ENCODE data around the gene NES. TPM values are rescaled to one million over a fixed set of nuclear protein-coding genes. Genes with fewer than 3 reads are reported as not detected.

Gene NES
- total RNA-seq, 1 experiment from 2014 or later = 8.4 TPM

DNA sequence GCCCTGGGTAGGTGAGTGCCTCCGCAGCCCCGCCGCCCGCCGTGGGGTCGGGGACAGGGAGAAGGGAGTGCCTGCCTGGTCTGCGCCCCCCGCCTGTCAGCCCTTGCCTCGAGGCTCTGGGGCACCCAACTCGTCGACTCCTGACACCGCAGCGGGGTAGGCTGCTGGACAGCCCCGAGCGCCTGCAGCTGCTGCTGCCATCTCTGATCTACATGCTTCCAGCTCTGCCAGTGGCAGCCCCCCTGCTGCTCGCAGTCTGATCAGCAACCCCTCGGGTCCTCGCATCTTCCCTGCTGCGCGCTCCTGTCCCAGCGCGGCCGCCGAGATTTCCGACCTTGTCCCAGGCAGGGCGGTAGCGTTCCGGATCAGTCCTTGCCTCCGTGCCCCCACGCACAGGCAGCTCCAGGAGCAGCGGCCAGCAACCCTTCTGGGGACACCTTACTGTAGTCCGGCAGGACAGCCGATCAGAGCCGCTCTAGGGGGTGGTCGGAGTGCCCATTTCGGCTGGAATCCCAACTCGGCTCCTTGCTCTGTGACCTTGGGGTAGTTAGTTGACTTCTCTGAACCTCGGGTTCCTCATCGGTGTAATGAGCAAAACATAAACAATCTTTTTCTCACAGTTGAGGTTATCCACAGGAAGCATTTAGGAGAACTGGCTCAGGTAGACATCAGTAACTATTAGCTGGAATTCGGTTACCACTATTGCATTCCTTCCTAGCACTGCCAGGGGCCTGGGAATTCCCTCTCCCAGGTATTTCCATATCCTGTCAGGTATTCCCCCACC lies 34.8 kb downstream of the NES start (continued):
- TF ChIP-seq SRF (IDR thresholded peaks at IDR 0.05; ENCODE audit: low read depth) (no peak), EZH2 (IDR thresholded peaks at IDR 0.05) (no peak), SIN3A (IDR thresholded peaks at IDR 0.05; ENCODE audit: low read depth) (no peak), EGR1 (IDR thresholded peaks at IDR 0.05; ENCODE audit: low read depth) (no peak), POLR2AphosphoS5 (IDR thresholded peaks at IDR 0.05; ENCODE audit: low read depth, low read length) (no peak; the same call in 1 of the 2 replicates), ELF1 (IDR thresholded peaks at IDR 0.05; ENCODE audit: borderline replicate concordance, low read depth) (no peak)
- TF ChIP-seq, protein P1, sequence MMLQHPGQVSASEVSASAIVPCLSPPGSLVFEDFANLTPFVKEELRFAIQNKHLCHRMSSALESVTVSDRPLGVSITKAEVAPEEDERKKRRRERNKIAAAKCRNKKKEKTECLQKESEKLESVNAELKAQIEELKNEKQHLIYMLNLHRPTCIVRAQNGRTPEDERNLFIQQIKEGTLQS (IDR thresholded peaks at IDR 0.05) = no peak
- TF ChIP-seq, protein P2, sequence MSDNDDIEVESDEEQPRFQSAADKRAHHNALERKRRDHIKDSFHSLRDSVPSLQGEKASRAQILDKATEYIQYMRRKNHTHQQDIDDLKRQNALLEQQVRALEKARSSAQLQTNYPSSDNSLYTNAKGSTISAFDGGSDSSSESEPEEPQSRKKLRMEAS (IDR thresholded peaks at IDR 0.05) = no peak
- TF ChIP-seq, protein P3, sequence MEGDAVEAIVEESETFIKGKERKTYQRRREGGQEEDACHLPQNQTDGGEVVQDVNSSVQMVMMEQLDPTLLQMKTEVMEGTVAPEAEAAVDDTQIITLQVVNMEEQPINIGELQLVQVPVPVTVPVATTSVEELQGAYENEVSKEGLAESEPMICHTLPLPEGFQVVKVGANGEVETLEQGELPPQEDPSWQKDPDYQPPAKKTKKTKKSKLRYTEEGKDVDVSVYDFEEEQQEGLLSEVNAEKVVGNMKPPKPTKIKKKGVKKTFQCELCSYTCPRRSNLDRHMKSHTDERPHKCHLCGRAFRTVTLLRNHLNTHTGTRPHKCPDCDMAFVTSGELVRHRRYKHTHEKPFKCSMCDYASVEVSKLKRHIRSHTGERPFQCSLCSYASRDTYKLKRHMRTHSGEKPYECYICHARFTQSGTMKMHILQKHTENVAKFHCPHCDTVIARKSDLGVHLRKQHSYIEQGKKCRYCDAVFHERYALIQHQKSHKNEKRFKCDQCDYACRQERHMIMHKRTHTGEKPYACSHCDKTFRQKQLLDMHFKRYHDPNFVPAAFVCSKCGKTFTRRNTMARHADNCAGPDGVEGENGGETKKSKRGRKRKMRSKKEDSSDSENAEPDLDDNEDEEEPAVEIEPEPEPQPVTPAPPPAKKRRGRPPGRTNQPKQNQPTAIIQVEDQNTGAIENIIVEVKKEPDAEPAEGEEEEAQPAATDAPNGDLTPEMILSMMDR (IDR thresholded peaks at IDR 0.05 in 2 of 3, conservative IDR thresholded peaks at IDR 0.05 in 1 of 3; ENCODE audit: borderline replicate concordance in 1 of 3, insufficient read depth in 1 of 3, low read depth in 2 of 3, low read length in 2 of 3) = no peak

DNA sequence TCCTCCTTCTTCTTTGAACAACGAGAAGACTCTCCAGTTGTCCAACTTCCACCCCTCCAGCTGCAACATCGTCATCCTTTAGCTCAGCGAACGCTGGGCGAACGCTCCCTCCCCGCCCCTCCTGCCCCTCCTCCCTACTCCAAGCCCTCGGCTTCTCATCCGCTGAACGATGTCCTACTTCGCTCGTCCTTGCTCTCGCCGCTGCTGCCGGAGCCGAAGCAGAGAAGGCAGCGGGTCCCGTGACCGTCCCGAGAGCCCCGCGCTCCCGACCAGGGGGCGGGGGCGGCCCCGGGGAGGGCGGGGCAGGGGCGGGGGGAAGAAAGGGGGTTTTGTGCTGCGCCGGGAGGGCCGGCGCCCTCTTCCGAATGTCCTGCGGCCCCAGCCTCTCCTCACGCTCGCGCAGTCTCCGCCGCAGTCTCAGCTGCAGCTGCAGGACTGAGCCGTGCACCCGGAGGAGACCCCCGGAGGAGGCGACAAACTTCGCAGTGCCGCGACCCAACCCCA lies 35.4 kb downstream of the NES start, which contains the start of gene BCAN:
Gene BCAN (plus strand): TSS at position 357 of the 504 bp plus-strand sequence. CDS start 3,938 bp downstream, outside the sequence.
- Histone ChIP-seq H4K20me1 (ENCODE audit: insufficient read depth) (no peaks in the 10 kb centered on the region), H3K27ac (ENCODE audit: low read depth, low read length) (no peak within 1 kb of the TSS), H2AFZ (ENCODE audit: low read depth, low read length, poor library complexity, severe bottlenecking) (no peak within 1 kb of the TSS), H3K4me2 (ENCODE audit: low read length) (no peak within 1 kb of the TSS), H3K4me3 (replicated peaks in 1 of 2; ENCODE audit: low read depth in 1 of 2, low read length in 2 of 2) (no peak within 1 kb of the TSS), H3K9me2 (ENCODE audit: insufficient read depth) (no peaks in the 10 kb centered on the region), H3K9ac (ENCODE audit: low read length) (no peak within 1 kb of the TSS), H3K9me3 (ENCODE audit: control insufficient read depth in 1 of 2, insufficient read depth in 1 of 2, low read depth in 1 of 2, low read length in 2 of 2) (no peaks in the 10 kb centered on the region), H3K27me3 (ENCODE audit: insufficient read depth, low read length) (no peaks in the 10 kb centered on the region), H3K4me1 (ENCODE audit: control insufficient read depth in 1 of 2, insufficient read depth in 2 of 2, low read length in 2 of 2) (peaks cover 8 to 27% of the 10 kb centered on the region in 2 experiments; a peak in 3 of 4 replicates), H3K36me3 (ENCODE audit: control insufficient read depth in 1 of 2, insufficient read depth in 2 of 2, low read length in 2 of 2) (peaks cover 30 to 44% of the 10 kb centered on the region in 2 experiments), H3K79me2 (ENCODE audit: insufficient read depth, low read length) (no peaks in the 10 kb centered on the region)
- no peak for ATAC-seq
- RAD21 ChIA-PET (ENCODE audit: low non-redundant PET in 1 of 2, low total read pairs in 2 of 2, uncharacterized antibody in 2 of 2, unreplicated experiment in 2 of 2) = no interaction called here
- intact Hi-C loops (cut with micrococcal nuclease) = no loop called here
- CTCF ChIA-PET = interaction anchor here (5.9 kb wide), 1 partner anchor 13 kb away, joined by 33 read pairs; no protein-coding TSS in a partner anchor
- POLR2A ChIA-PET = interaction anchor here (1.2 to 1.3 kb wide), 2 partner anchors 19 to 84 kb away, joined by 3 to 4 read pairs; no protein-coding TSS in a partner anchor
- no peak for DNase-seq (ENCODE audit: low read depth, low spot score)
- BruUV-seq (replicated peaks) = no TSS peak
- TF ChIP-seq YY1 (IDR thresholded peaks at IDR 0.05; ENCODE audit: extremely low read depth, insufficient replicate concordance, low read depth, low read length) (no peak), EGR1 (IDR thresholded peaks at IDR 0.05; ENCODE audit: low read depth) (no peak), POLR2A (IDR thresholded peaks at IDR 0.05; ENCODE audit: borderline replicate concordance, extremely low read depth, insufficient read depth, insufficient read length) (no peak), TCF7L2 (IDR thresholded peaks at IDR 0.05; ENCODE audit: borderline replicate concordance, extremely low read depth, insufficient read depth, insufficient read length) (no peak), POLR2AphosphoS5 (IDR thresholded peaks at IDR 0.05; ENCODE audit: low read depth, low read length) (no peak; the same call in 1 of the 2 replicates), ZNF274 (IDR thresholded peaks at IDR 0.05; ENCODE audit: low read depth, low read length) (no peak), SRF (IDR thresholded peaks at IDR 0.05; ENCODE audit: low read depth) (no peak)
- TF ChIP-seq, protein P2 (IDR thresholded peaks at IDR 0.05) = no peak
- TF ChIP-seq, protein P3 (IDR thresholded peaks at IDR 0.05 in 2 of 3, conservative IDR thresholded peaks at IDR 0.05 in 1 of 3; ENCODE audit: borderline replicate concordance in 1 of 3, insufficient read depth in 1 of 3, low read depth in 2 of 3, low read length in 2 of 3) = no peak
